Ovary (tissue), 3 donors: ENCODE measurements around the gene AUTS2.

Experiments used
- CTCF ChIP-seq, 3 donors: fragments of 450-650 bp in 2 of 3; fragments of 200-600 bp in 1 of 3; IDR thresholded peaks; one replicate each; pipeline versions ENCODE4 v1.5.1 to v1.8.0; 2016 to 2022; ENCODE audit warnings: antibody characterized with exemption in 3 of 3, mild to moderate bottlenecking in 1 of 3
- POLR2A ChIP-seq: fragments of 450-650 bp; IDR thresholded peaks from one replicate; pipeline ENCODE4 v1.6.1; 2017; ENCODE audit warnings: antibody characterized with exemption, mild to moderate bottlenecking, moderate library complexity
- donor health status: DM: no; HTN: no; CAD: no.

- TF ChIP-seq POLR2A = no peak
- no peak for TF ChIP-seq CTCF (IDR thresholded peaks at IDR 0.05)
Measured at GRCh38 chr7:69603937-69604494, 5.7 kb downstream of the AUTS2 start.
